ENCODE measurements around the gene OR2V2.

DNA sequence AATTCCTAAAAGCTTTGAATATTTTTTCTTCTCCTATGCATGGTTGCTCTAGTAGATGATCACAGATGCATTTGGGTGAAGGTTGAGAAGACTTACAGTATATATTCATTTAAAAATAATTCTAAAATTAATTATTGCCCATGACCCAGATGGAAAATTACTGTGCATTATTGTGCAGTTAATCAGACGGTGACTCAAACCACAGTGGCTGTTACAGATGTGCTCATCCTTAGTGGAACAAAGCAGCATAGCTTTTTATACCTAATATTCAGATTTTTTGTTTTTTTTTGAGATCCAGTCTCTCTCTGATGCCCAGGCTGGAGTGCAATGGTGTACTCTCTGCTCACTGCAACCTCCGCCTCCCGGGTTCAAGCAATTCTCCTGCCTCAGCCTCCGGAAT, 27.1 kb upstream of the OR2V2 start:
- TF ChIP-seq, protein P1, sequence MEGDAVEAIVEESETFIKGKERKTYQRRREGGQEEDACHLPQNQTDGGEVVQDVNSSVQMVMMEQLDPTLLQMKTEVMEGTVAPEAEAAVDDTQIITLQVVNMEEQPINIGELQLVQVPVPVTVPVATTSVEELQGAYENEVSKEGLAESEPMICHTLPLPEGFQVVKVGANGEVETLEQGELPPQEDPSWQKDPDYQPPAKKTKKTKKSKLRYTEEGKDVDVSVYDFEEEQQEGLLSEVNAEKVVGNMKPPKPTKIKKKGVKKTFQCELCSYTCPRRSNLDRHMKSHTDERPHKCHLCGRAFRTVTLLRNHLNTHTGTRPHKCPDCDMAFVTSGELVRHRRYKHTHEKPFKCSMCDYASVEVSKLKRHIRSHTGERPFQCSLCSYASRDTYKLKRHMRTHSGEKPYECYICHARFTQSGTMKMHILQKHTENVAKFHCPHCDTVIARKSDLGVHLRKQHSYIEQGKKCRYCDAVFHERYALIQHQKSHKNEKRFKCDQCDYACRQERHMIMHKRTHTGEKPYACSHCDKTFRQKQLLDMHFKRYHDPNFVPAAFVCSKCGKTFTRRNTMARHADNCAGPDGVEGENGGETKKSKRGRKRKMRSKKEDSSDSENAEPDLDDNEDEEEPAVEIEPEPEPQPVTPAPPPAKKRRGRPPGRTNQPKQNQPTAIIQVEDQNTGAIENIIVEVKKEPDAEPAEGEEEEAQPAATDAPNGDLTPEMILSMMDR (IDR thresholded peaks at IDR 0.05): no peak
- no peak for TF ChIP-seq POLR2A (IDR thresholded peaks at IDR 0.05)
